ENCODE results near the gene CYP26B1. TPM values are rescaled to one million over a fixed set of nuclear protein-coding genes. Genes with fewer than 3 reads are reported as not detected.

CYP26B1 gene, protein sequence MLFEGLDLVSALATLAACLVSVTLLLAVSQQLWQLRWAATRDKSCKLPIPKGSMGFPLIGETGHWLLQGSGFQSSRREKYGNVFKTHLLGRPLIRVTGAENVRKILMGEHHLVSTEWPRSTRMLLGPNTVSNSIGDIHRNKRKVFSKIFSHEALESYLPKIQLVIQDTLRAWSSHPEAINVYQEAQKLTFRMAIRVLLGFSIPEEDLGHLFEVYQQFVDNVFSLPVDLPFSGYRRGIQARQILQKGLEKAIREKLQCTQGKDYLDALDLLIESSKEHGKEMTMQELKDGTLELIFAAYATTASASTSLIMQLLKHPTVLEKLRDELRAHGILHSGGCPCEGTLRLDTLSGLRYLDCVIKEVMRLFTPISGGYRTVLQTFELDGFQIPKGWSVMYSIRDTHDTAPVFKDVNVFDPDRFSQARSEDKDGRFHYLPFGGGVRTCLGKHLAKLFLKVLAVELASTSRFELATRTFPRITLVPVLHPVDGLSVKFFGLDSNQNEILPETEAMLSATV
- total RNA-seq, result 41.9 TPM
- long read RNA-seq, partial matches to known transcripts, result 0 of 40 reads
- long read RNA-seq, other reads (novel, unspliced or antisense), result 40 of 40 reads

DNA sequence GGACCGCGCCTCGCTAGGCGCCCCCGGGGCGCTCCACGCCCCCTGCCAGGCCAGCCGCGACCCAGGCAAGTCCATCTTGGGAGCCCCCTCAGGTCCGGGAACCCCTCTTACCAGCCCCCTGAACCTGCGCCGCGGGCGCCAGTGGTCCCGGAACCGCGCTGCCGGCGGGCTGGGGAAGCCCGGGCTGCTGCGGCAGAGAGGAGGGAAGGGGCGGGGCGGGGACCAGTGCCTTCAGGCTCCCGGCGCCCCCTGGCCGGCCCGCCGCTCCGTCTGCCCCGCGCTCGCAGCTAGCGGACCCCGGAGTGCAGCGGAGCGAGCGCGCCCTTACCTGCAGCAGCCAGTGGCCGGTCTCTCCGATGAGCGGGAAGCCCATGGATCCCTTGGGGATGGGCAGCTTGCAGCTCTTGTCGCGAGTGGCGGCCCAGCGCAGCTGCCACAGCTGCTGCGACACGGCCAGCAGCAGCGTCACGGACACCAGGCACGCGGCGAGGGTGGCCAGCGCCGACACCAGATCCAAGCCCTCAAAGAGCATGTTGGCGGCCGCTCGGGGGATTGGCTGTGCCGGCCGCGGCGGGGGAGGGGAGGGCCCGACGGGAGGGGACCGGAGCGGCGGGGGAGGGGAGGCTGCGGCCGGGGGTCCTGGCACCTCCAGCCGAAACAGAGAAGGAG is at the start of gene CYP26B1:
TSS of gene CYP26B1 (minus strand) at position 560 of the 669 bp plus-strand sequence. CDS start at position 532, 28 bp downstream.
- DNase-seq (ENCODE audit: low spot score), result peak; percentile 88

DNA sequence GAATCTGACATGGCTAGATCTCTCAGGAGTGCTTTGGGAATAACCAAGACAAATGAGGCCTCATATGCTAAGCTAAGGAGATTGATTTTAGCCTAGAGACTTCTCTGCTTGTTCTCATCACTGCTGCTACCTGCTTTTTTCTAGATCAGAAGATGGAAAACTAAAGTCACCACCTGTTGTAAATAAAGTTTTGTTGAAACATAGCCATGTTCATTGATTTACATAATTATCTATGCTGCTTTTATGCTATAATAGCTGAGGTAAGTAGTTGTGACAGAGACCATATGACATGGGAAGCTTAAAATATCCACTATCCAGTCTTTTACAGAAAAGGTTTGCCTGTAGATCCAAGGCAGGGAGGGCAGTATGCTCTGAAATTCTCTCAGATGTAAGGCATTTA is 46.1 kb upstream of the CYP26B1 start:
- DNase-seq (ENCODE audit: low spot score), result no peak

DNA sequence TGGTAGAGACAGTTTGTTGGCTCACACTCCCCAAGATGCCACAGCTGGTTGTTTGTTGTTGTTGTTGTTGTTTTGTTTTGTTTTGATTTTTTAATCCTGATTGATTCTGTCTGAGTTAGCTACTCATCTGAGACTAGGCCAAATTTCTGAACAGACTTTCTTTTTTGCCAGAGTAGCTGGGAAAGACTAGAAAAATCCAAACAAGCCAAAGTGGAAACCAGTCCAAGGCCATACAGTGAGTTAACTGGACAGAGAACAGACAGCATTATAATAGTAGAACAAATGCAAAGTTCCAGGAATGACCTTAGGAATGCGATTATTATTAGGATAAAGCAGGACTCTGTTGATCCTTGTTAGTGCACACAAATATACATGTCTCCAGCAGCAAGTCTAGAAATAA is 43.8 kb upstream of the CYP26B1 start:
- no peak for DNase-seq (ENCODE audit: low spot score)

DNA sequence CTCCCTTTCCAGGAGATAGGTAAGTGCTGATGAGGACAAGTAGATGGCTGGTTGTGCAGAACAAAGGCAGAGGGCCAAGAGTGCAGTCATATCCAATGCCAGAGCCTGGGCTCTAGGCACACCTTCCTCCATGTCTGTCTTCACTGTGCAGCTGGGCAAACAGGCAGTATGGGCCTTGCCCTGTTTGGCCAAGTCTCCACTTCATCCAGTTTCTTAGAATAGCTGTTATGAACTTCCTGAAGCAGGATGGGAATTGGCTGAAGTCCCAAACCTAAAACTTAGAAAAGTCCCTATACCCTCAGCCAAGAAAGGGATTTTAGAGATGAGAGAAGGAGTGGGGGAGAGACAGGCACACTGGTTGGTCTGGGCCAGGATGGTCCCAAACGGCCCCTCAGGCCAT is 37.5 kb upstream of the CYP26B1 start:
- DNase-seq (ENCODE audit: low spot score), result no peak

DNA sequence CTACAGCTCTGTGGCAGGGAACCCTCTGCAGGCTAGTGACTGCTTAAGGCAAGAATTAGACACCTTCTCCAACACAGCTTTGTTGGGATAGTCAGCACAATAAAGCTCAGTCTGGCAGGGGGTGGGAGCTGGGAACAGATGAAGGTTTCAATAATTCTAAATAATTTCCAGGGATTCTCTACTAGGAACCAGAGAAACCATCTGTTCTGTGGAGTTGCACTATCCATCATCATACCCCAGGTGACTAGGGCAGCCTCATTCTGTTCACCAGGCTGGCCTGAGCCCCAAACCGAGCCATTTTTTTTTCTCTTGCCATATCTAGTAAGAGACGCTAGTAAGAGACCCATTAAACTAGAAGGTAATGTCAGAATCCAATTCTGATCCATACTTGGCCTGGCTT is 35.8 kb upstream of the CYP26B1 start:
- no peak for DNase-seq (ENCODE audit: low spot score)

DNA sequence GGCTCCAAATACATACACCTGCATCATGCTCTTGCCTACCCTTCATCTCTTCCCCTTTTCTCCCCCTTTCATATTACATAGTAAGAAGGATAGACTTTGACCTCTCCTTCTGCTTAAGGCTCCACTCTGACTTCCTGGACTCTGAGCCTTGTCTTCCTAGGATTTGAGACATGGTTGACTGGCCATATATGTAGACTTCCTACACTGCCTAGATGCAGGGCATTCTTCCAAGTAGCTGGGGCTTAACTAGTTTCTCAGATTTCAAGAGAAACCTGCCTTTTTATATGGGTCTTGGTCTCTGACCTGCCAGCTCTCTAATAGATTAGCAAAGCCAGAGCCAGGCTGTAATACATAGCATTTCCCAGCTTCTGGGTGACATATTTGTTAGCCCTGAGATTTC is 35.4 kb upstream of the CYP26B1 start:
- DNase-seq (ENCODE audit: low spot score), result no peak

DNA sequence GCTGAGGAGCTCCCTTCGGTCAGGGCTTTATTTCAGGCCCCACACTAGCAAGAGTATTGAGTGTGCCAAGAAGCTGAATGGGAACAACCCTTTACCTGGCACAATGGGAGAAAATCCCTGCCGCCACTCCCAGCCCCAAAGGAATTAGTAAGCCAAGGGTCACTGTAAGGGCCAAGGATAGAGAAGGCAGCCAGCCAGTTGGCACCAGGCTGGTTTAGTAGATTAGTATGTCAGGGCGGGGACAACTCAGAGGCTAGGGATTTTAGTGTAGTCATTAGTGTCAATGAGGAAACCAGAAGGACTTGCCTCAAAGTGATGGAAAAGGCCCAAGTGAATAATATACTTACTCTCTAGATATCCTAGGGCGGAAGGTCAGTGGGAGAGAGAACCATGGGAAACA is 34.9 kb upstream of the CYP26B1 start:
- DNase-seq (ENCODE audit: low spot score), result no peak

DNA sequence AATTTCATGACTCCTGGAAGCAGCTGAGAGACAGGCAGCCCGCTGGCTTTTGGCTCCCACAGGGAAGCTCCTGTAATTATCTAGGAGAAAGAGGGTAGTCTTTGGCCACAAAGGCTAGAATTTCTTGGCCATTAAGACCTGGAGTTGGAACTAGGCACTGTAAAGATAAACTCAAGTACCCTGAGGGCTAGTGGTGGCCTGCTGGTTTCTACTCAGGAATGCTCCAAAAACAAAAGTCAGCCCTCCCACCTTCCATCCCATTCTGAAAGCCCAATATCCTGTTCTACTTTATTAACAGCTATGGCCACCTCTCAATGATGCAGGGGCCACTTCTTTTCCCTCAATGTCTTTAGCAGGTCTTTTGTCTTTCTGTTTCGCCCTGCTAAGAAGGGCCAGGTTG is 34.0 kb upstream of the CYP26B1 start:
- DNase-seq (ENCODE audit: low spot score), result no peak

DNA sequence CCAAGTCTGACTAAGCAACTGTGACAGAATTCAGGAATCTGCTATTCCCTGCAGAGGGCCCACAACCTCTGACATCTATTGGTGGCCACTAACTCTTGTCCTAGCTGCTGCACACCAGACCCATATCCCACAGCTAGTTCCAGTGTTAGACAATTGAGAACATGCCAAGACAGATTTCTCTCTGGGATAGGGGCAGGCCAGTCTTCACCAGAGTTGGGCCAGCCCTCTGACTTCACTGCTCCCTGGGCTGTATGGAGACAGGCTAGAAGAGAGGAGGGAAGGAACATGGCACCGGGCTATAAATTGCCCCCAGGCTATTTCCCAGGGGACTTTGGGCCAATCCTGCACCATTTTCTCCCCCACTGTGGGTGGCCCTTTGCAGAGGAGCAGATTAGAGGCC is 32.7 kb upstream of the CYP26B1 start:
- DNase-seq (ENCODE audit: low spot score), result no peak

DNA sequence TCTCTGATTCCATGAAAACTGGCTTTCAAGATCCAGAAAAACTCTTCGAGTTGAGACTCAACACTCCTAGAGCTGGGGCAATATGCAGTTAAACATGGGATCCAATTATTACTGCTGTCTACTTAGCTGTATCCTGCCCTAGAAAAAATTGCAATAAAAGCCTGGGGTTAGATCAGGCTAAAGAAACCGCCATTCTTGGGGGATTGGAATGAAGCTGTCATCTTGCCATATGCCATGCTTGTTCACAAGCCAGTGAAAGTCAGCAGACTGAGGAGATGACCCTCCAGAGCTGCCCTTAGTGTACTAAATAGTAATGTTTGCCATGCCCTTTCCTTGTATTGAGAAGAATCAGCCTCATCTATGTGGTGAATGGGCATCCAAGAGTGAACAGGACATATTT is 30.9 kb upstream of the CYP26B1 start:
- DNase-seq (ENCODE audit: low spot score), result no peak

DNA sequence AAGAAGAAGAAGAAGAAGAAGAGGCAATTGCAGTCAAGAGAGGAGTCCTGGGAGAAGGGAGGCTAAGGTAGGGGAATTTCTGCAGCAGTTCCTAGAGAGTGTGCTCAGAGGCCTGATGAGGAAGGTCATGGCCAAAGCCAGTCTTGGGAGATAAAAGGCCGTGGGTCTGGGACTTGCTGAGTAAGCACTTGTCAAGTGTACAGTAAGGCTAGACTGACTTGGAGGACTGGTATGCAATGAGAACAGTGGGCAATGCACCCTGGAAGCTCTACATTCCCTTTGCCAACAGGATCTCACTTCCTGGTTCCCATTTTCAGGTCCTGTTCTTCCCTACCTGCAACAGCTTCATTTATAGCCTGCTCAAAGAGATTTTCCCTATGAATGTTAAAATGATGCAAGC is 28.6 kb upstream of the CYP26B1 start:
- DNase-seq (ENCODE audit: low spot score), result no peak

DNA sequence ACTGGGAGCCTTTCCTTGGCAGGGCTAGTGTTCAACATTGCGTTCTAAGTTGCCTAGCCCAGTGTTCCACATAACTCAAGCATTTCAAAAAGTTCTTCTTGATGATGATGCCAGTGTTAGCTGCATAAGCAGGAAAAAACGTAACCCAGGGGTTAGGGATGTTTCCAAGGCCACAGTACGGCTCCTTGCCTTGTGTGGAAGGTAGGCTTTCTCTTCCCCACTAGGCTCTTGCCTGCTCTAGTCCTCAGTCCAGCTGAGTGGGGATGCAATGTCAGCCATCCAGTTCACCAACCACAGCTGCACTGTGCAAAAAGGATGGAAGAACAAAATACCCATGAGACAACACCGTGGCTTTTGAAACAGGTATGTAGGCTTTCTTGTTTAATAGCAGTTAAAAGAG is 28.0 kb upstream of the CYP26B1 start:
- DNase-seq (ENCODE audit: low spot score), result no peak

DNA sequence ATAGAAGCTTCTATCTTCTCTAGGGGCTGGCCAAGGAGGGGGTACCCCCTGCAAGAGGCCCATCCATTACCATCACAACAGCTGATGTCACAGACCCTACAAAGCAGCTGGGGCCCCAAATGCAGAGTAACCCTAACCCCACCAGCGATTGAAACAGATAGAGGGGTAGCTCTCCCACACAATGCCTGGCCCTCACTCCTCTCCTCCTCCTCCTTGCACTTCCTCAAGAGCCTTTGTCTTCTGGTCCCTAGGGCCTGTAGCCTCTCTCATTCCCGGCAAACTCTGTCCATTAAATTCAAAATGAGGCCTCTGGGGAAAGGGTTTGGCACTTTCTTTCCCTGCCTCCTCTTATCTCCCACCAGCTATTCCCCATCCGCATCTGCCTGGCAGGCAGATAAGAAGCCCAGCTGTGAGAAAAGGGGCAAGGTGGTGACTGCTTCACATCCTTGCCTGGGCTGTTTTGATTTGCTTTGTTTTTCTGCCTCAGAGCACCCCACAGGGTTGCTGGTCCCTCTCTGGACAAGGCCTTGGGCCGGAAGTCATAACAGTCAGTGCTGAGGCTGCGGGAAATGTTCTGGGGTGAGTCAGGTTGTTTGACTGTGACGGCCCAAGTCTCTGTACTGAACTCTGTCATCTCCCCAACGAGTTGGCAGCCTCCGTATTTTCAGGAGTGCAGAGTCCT is 26.1 kb upstream of the CYP26B1 start:
- no peak for DNase-seq (ENCODE audit: low spot score)

DNA sequence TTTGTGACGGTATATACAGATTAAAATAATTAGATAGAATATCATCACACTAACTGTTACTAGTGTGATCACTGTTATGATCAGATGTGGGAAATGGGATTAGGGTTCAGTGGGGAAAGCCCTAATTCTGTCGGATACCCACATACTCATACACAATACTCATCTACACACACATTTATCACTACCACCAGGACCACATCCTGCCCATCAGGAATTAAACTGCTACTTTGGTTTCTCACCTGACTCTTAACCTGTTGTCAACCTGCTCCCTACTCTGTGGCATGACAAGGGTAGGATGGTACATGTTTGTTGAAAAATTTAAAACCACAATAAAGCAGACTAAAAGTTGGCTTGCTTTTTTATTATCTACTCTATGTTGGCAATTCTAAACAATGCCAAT is 24.8 kb upstream of the CYP26B1 start:
- DNase-seq (ENCODE audit: low spot score), result no peak

DNA sequence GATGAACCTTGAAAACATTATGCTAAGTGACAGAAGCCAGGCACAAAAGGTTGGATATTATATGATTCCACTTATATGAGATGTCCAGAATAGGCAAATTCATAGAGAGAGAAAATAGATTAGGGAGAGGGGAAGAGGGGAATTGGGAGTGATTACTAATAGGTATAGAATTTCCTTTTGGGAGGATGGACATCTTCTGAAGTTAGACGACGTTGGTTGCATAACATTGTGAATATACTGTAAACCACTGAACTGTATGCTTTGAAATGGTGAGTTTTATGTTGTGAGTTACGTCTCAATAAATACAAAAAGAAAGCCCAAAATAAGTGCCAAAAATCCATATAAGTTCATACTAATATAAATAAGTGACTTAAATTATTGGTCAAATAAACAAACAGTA is 18.6 kb upstream of the CYP26B1 start:
- DNase-seq (ENCODE audit: low spot score), result no peak

DNA sequence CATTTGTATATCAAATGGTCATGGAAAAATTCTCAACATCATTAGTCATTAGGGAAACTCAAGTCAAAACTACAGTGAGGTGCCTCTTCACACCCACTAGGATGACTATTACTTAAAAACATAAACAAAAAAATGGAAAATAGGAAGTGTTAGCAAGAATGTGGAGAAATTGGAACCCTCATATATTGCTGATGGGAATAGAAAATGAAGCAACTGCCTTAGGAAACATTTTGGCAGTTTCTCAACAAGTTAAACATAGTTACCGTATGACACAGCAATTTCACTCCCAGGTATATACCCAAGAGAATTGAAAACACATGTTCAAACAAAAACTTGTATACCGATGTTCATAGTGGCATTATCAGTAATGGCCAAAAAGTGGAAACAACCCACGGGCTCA is 18.1 kb upstream of the CYP26B1 start:
- DNase-seq (ENCODE audit: low spot score), result no peak

DNA sequence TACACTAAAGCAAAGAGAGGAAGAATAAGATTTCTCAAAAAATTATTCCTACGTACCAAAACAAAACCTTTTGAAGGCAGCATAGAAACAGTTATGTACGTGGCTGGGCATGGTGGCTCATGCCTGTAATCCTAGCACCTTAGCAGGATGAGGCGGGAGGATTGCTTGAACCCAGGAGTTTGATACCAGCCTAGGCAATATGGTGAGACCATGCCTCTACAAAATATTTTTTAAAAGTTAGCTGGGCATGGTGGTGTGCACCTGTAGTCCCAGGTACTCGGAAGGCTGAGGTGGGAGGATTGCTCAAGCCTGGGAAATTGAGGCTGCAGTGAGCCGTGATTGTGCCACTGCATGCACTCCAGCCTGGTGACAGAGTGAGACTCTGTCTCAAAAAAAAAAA is 14.9 kb upstream of the CYP26B1 start:
- no peak for DNase-seq (ENCODE audit: low spot score)

DNA sequence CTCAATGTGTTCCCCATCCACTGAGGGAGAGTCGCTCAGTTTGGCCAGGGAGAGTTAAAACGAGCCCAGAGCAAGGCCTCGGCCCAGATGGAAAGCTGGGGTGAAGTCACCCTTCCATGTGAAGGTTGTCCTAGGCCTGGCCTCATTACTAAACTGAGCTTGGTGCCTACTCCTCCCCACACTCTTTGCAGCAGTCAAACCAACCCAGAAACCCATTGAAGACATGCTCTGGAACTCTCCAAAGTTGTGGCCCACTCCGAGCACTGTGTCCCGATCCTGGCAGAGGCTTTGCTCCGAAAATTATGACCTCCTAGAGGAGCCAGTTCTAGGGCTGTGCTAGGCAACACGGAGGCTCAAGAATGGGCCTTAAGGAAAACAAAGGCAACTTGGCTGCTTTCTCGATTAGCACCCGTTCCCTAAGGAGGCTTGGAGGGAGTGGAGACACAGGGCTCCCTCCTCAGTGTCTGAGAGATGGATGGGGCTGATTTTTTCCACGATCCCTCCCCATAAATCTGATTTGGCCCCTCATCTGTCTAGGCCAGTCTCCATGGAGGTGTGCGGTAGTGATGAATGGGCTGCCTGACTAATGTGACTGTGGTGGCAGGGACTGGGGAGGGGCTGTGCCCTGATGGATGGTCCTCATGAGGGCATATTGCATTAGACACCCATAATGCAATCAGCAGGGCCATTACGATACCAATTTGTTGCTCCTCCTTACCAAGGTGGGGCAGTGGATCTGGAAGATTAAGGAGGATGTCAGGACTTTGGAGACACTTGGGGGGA is 11.7 kb upstream of the CYP26B1 start:
- no peak for DNase-seq (ENCODE audit: low spot score)

DNA sequence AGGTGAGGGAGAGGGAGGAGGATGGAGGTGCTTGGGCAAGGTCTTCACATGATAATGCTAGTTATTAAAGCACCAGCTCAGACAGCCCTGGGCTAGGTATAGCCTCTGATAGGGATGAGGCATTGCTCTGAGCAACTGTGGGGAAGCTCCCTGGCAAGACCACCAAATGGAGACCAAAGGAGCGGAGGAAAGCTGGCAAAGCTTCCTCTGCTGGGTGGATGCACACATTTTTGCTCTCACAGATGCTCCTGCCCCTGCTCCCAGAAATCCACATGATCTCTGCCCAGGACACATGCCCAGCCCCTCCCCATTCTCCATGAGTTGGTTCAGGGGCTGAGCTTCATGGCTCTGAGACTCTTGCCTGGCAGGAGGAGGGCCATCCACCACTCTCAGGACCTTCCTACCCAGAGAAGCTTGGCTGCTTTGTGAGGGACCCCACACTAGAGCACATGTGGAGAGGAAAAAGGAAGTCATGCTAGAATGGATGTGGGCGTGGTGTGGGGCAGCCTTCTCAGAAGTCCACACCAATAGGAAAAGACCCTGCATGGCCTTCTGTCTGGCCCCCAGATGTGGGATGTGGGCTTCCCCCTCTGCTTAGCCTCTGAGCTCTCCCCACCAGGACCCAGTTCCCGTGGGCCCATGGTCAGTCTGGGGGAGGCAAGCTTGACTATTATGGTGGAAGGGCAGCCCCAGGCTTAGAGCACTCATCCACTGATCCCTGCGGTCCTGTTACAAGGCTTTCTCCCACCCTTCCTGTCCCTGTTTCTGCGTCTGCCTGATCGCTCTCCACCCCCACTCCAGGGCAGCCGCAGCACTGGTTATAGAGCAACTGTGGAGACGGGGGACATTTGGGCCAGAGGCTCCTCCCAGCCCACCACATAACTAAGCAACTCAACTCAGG is 10.5 kb upstream of the CYP26B1 start:
- peak; percentile 55 for DNase-seq (ENCODE audit: low spot score)

DNA sequence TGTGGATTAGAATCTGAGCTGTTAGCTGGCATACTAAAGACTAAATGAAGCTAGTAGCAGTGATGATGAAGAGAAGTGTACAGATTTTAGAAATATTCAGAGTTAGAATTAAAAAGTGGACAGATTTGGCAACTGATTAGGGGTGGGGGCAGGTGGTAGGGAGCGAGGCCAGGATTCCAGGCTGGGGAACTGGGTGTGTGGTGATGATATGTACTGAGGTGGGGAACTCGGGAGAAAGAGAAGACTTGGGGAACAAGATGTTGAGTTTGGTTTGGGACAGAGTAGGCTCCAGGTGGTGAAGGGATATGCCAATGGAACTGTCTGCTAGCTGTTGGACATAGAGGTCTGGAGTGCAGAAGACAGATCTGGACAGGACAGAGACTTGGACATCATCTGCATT is 9.2 kb upstream of the CYP26B1 start:
- DNase-seq (ENCODE audit: low spot score), result no peak

All from mesenteric fat pad (tissue), 1 donor.